ENCODE results near the gene PLOD3. TPM values are rescaled to one million over a fixed set of nuclear protein-coding genes. Genes with fewer than 3 reads are reported as not detected.

PLOD3 gene
- total RNA-seq, 1 experiment from 2014 or later, result 48.3 TPM

DNA sequence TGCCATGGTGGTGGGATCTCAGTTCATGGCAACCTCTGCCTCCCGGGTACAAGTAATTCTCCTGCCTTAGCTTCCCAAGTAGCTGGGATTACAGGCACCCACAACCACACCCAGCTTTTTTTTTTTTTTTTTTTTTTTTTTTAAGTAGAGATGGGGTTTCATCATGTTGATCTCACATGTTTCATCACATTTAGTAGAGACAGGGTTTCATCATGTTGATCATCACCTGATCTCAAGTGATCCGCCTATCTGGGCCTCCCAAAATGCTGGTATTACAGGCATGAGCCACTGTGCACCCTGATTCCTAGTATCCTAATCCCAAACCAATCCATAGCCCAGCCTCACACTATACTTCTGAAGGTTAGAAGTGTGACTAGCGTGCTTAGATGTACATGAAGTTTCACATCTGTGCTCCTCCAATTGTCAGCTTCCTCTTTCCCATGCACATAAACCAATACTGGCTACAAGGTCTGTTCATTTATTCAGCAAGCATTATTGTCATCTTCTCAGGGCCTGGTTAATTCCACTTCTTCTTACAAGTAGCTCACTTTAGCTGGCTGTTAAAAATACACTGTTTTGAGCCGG is 30.4 kb downstream of the PLOD3 start:
- ChIA-PET POLR2A (no interaction called here), CTCF (interaction anchor here (0.6 to 0.9 kb wide), 6 partner anchors 15 to 171 kb away, joined by 3 to 6 read pairs (median 4); no protein-coding TSS in a partner anchor)
- Mint-ChIP-seq H3K9me3 (no peaks in the 10 kb centered on the region), H3K27me3 (ENCODE audit: low read depth) (peaks cover 8% of the 10 kb centered on the region), H3K4me1 (peaks cover 7% of the 10 kb centered on the region), H3K4me3 (no peak overlapping the region), H3K27ac (no peak overlapping the region), H3K36me3 (no peaks in the 10 kb centered on the region)
- TF ChIP-seq IRF1 (CRISPR knock-in tag; IDR thresholded peaks at IDR 0.05), result no peak
- TF ChIP-seq NFYB (CRISPR knock-in tag; conservative IDR thresholded peaks at IDR 0.05; ENCODE audit: low read depth), result no peak
- TF ChIP-seq ZNF416 (CRISPR knock-in tag; IDR thresholded peaks at IDR 0.05), result no peak
- TF ChIP-seq NR1H2 (CRISPR knock-in tag; IDR thresholded peaks at IDR 0.05), result no peak
- TF ChIP-seq, protein P1, sequence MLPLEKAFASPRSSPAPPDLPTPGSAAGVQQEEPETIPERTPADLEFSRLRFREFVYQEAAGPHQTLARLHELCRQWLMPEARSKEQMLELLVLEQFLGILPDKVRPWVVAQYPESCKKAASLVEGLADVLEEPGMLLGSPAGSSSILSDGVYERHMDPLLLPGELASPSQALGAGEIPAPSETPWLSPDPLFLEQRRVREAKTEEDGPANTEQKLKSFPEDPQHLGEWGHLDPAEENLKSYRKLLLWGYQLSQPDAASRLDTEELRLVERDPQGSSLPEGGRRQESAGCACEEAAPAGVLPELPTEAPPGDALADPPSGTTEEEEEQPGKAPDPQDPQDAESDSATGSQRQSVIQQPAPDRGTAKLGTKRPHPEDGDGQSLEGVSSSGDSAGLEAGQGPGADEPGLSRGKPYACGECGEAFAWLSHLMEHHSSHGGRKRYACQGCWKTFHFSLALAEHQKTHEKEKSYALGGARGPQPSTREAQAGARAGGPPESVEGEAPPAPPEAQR (CRISPR knock-in tag; IDR thresholded peaks at IDR 0.05), result no peak
- ATAC-seq (no peak), DNase-seq (ENCODE audit: low spot score) (no peak)

GRCh38 chr7:101186194-101186593 is 31.2 kb downstream of the PLOD3 start:
- Mint-ChIP-seq H3K27ac (no peak overlapping the region), H3K4me1 (peaks cover 7% of the 10 kb centered on the region), H3K27me3 (ENCODE audit: low read depth) (peaks cover 16% of the 10 kb centered on the region), H3K36me3 (no peaks in the 10 kb centered on the region), H3K4me3 (no peak overlapping the region), H3K9me3 (no peaks in the 10 kb centered on the region)
- CTCF ChIA-PET, result interaction anchor here (0.6 to 0.7 kb wide), 2 partner anchors 97 to 114 kb away, joined by 3 read pairs; no protein-coding TSS in a partner anchor
- no peak for TF ChIP-seq NFE2L1 (CRISPR knock-in tag; IDR thresholded peaks at IDR 0.05)
- no peak for TF ChIP-seq ZNF138 (CRISPR knock-in tag; conservative IDR thresholded peaks at IDR 0.05)
- TF ChIP-seq, protein P2, sequence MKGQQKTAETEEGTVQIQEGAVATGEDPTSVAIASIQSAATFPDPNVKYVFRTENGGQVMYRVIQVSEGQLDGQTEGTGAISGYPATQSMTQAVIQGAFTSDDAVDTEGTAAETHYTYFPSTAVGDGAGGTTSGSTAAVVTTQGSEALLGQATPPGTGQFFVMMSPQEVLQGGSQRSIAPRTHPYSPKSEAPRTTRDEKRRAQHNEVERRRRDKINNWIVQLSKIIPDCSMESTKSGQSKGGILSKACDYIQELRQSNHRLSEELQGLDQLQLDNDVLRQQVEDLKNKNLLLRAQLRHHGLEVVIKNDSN (CRISPR knock-in tag; IDR thresholded peaks at IDR 0.05), result no peak
- DNase-seq (ENCODE audit: low spot score) (no peak), ATAC-seq (no peak)
- POLR2A ChIA-PET, result no interaction called here

- peaks cover 12% of the 10 kb centered on the region for H3K4me1 Mint-ChIP-seq
- no peak overlapping the region for H3K27ac Mint-ChIP-seq
- TF ChIP-seq KAT7 (CRISPR knock-in tag; IDR thresholded peaks at IDR 0.05; ENCODE audit: borderline replicate concordance) (no peak), ZNF232 (CRISPR knock-in tag; IDR thresholded peaks at IDR 0.05) (no peak), ZNF532 (CRISPR knock-in tag; IDR thresholded peaks at IDR 0.05; ENCODE audit: borderline replicate concordance) (no peak), FOXK1 (CRISPR knock-in tag; IDR thresholded peaks at IDR 0.05) (no peak), TP53 (CRISPR knock-in tag; IDR thresholded peaks at IDR 0.05) (no peak), ZNF263 (CRISPR knock-in tag; IDR thresholded peaks at IDR 0.05; ENCODE audit: low read depth) (no peak), JAZF1 (CRISPR knock-in tag; IDR thresholded peaks at IDR 0.05) (no peak), NFYB (CRISPR knock-in tag; conservative IDR thresholded peaks at IDR 0.05; ENCODE audit: low read depth) (no peak), NR1H2 (CRISPR knock-in tag; IDR thresholded peaks at IDR 0.05) (no peak)
- no peaks in the 10 kb centered on the region for H3K9me3 Mint-ChIP-seq
- peaks cover 24% of the 10 kb centered on the region for H3K27me3 Mint-ChIP-seq (ENCODE audit: low read depth)
- CTCF ChIA-PET, result interaction anchor here (1.1 to 1.5 kb wide), 3 partner anchors 12 to 59 kb away, joined by 3 to 4 read pairs (median 3); no protein-coding TSS in a partner anchor
- DNase-seq (ENCODE audit: low spot score) (no peak), ATAC-seq (no peak)
- no peaks in the 10 kb centered on the region for H3K36me3 Mint-ChIP-seq
- POLR2A ChIA-PET, result no interaction called here
- H3K4me3 Mint-ChIP-seq, result no peak overlapping the region
These were observed 32.0 kb downstream of the PLOD3 start for GRCh38 chr7:101185258-101185839.

Measured in WTC11 (cell line).